Left kidney (tissue), 2 donors: ENCODE results near the gene SELE. TPM values are rescaled to one million over a fixed set of nuclear protein-coding genes. Genes with fewer than 3 reads are reported as not detected.
A peak's percentile ranks its signal among the peaks of the same experiment; 100 is the strongest.
"Not testable (repeated sequence)": the region's sequence is repeated elsewhere in the genome, so short reads cannot be mapped to it uniquely, and the experiment has no call there.

ENCODE experiments used
- DNase-seq: peaks from one replicate; pipeline ENCODE4 v3.0.0-alpha.2; 2013
- polyA plus RNA-seq: library from polyadenylated mRNA; unstranded; fragments of 120-200 nt; gene quantifications from one replicate; pipeline ENCODE4 v1.2.1, GENCODE V29; 2013; ENCODE audit not compliant: insufficient read length

SELE gene
- polyA plus RNA-seq, 1 donor, result 0.52 TPM

DNA sequence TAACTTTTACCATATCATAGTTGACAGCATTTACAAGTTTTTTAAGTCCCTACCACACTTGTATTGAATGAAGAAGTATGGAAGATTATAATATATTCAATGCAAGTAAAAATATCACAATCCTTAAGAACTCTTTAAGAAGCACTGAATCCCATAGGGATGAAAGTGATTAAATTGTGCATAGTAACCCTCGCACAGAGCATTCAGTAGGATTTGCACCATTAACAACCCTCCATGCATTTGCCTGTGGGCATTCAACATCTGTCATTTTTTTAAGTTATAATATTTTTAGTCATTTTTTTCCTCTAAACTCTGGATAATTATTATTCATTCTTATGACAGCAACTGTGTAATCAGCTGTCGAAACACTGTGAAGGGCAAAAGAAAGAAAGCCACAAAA lies 10.1 kb downstream of the SELE start:
- DNase-seq, result no peak

DNA sequence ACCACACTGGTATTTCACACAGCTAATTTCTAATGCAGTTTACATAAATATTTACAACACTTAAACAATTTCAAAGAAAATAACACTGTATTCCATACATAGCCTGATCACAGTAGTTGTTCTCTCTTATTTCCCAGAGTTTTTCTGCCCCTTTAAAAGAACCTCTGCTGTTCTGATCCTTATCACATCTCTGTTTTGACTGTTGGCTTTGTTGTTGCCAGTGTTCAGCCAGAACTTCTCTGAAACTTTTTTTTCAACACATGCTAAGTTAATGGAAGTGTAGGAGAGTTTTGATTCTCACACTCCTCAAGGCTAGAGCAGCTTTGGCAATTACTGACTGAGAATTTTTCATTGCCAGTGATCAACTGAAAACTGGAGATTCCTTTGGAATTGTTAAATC lies 11.1 kb downstream of the SELE start:
- DNase-seq, result no peak

DNA sequence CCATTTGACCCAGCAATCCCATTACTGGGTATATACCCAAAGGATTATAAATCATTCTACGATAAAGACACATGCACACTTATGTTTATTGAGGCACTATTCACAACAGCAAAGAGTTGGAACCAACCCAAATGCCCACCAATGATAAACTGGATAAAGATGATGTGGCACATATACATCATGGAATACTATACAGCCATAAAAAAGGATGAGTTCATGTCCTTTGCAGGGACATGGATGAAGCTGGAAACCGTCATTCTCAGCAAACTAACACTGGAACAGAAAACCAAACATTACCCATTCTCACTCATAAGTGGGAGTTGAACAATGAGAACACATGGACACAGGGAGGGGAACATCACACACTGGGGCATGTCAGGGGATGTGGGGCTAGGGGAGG lies 18.8 kb downstream of the SELE start:
- DNase-seq, result not testable (repeated sequence)

GRCh38 chr1:169713090-169713489 lies 20.8 kb downstream of the SELE start:
- not testable (repeated sequence) for DNase-seq

- no peak for DNase-seq
These were observed 21.6 kb downstream of the SELE start for GRCh38 chr1:169712309-169712631.

GRCh38 chr1:169711469-169712308 lies 22.2 kb downstream of the SELE start, which contains the start of gene SELL:
TSS of gene SELL (minus strand) at chr1:169711620. CDS start at chr1:169711498, 122 bp downstream.
- DNase-seq, result peak; percentile 57

DNA sequence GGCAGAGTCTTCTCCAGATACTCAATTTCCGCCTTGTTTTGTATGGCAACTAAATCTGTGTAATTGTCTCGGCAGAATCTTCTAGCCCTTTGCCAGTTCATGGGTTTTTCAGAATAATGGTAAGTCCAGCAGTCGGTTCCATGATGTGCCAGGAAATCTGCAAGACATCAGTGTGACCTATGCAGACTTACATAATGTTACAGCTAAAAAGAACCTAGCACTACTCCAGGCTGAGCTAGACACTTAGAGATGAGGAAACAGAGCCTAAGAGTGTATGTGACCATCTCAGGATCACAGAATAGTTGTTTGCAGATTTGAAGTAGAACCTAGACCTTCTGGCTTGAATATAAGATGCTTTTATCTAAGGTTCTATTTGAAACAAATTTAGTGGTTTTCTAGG lies 25.2 kb downstream of the SELE start:
- no peak for DNase-seq

- no peak for DNase-seq
These were observed 25.8 kb downstream of the SELE start for GRCh38 chr1:169707912-169708604.

DNA sequence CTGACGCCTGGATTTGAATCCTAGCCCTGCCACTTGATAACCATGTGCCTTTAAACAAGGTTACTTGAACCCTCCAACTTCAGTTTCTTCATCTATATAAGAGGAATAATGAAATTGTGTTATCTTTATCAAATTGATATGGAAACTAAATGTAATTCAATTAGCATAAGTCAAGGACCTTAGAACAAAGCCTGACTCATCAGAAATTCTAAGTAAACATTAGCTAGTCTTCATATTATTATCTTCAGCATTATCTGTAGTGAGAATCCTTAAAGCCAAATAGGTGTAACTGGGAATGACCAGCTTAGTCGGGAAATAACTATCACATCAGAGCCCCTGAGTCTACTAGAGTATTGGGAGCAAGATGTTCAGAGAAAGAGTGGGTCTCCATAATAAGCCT lies 29.1 kb downstream of the SELE start:
- no peak for DNase-seq

GRCh38 chr1:169701261-169702005 lies 32.4 kb downstream of the SELE start:
- no peak for DNase-seq

DNA sequence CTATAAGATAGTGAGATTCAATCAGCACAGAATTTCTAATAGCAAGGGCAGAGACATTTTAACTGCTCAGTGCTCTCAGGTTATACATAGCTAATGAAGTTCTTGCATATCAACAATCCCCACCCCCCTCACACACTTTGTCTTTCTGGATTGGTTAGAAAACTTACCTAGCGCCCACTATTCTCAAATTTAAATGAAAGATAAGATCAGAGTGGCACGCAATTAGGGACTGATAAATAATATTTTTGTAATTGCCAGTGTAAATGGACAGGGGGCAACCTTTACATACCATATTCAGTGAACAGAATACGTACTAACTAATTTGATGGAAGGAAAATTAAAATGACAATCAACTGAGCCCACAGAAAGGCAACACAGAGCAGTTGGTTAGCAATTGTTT lies 34.2 kb downstream of the SELE start:
- DNase-seq, result no peak

GRCh38 chr1:169698976-169699375 lies 34.9 kb downstream of the SELE start:
- DNase-seq, result no peak

DNA sequence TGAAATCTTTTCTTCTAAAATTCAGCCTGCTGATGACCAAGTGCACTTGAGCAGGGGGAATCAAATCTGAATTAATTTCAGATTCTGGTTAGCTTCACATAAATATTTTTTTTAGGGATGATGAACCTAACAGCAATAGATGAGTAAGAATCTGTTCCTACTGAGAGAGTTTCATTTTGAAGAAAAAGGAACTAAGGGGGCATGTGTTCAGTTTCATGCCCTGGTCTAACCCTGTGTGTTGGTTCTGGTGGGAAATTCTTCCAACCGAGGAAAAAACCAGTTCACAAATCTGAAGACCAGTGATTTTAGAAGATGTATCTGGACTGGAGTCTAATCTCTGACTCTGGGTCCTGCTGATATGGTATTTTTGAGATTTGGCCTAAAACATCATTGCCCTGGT lies 36.1 kb downstream of the SELE start:
- DNase-seq, result no peak

DNA sequence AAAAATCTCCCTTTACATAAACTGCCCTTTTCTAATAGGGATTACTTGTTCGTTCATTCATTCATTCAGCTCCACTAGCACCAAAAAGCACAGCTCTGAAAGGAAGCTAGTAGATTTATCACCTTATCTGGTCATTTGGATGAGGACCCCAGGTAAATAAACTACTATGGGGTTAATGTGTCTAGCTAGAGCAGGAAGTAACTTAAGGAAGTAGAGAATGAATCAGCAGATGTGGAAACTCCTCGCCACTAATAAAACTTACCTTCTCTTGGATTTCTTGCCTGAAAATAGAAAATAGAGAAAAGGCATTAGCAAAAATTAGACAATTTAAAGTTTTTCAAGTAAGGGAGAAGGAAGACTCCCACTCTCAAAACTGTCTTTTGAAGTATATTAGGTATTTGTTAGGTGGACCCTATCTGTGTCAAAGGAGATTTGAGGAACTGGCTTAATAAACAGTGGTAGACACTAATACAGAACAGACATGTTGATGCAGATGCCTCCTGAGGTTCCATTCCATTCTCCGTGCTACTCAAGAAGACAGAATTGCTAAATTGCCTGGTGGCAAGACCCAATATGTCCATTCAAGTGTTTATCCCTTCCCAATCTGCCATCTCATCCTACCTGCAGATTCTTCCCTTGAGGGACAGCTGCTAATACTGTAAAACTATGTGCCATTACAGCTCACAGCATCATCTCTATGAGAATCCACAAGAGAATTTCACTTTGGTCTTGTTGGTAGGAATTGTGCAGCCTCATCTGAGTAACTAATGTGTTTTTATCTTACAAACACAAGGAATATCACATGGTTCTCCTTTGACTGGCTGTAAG lies 37.4 kb downstream of the SELE start:
- no peak for DNase-seq

GRCh38 chr1:169694304-169695075 lies 39.4 kb downstream of the SELE start:
- DNase-seq, result no peak

DNA sequence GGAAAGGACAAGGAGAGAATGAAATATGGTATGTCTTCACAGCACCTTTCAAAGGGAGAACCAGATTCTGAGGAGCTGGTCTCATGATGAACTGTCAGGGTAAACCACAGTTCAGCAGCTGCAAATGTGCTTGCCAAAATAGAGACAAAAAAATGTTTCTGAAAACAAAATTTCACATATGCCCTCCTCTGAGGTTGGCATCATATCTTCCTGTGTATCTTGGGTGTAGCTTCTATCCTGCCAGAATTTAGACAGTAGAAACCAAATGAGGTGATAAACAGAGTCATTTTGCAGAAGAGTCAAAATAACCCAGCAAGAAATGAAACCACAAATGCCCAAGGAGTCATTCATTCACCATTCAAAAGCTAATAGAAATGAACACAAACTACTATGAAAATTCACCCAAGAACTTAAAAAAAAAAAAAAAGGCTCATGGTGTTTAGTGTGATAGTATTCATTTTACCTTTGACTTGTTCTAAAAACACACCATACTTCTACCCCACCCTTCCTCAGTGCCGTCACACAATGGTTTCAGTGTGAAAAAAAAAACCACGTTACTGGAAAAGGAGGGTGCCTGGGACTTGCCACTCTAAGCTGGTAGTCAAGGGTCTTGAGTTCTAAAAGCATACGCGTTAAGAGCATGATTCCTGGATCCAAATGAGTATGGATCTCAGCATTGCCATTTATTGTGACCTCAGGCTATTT lies 41.0 kb downstream of the SELE start:
- no peak for DNase-seq

DNA sequence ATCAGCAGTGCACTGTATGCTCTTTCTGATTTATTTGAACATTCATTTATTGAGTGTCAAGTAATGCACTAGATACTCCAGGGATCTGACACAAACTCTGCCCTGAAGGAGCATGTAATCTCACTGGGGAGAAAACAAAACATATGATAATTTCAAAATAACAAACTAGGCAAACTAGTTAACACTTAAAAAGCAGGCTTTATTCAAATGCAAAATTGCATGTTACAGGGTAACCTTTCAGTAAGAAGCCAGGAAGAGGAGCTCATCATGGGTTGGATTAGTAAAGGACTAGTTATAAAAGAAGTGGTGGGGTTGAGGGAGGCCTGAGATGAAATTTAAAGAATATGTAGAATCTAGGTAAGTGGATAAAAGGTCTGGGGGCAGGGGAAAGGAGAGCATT lies 43.4 kb downstream of the SELE start:
- DNase-seq, result no peak

DNA sequence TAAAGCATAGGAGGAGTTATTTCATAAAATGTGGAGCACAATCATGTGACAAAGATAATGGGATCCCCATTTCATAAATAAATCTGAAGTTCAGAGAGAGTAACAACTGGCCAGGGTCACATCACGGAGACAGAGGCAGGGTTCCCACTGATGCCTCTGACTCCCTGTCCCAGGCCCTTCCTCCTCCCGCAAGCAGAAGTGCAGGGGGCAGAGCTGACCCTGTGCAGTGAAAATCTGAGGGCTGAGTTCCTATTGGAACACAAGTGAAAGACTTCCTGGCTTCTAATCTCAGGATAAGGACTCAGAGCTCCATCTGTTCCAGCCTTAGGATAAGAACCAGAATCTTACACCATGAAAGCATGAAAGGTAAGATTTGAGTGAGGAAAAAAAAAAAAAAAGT lies 44.5 kb downstream of the SELE start:
- DNase-seq, result no peak

GRCh38 chr1:169688377-169688776 lies 45.5 kb downstream of the SELE start:
- not testable (repeated sequence) for DNase-seq

- no peak for DNase-seq
These were observed 50.2 kb downstream of the SELE start for GRCh38 chr1:169683661-169684060.

DNA sequence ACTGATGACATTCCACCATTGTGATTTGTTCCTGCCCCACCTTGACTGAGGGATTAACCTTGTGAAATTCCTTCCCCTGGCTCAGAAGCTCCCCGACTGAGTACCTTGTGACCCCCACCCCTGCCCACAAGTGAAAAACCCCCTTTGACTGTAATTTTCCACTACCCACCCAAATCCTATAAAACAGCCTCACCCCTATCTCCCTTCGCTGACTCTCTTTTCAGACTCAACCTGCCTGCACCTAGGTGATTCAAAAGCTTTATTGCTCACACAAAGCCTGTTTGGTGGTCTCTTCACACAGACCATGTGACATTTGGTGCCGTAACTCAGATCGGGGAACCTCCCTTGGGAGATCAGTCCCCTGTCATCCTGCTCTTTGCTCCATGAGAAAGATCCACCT lies 50.7 kb downstream of the SELE start:
- not testable (repeated sequence) for DNase-seq
